ENCODE results near the gene NRM. TPM values are rescaled to one million over a fixed set of nuclear protein-coding genes. Genes with fewer than 3 reads are reported as not detected.
A peak's percentile ranks its signal among the peaks of the same experiment; 100 is the strongest.

Gene NRM
- total and polyA plus RNA-seq, 2 of the 13 experiments (the other 11 are each of a cell fraction or from before 2014, with no cell fraction given): 12.5 to 16.0 TPM

DNA sequence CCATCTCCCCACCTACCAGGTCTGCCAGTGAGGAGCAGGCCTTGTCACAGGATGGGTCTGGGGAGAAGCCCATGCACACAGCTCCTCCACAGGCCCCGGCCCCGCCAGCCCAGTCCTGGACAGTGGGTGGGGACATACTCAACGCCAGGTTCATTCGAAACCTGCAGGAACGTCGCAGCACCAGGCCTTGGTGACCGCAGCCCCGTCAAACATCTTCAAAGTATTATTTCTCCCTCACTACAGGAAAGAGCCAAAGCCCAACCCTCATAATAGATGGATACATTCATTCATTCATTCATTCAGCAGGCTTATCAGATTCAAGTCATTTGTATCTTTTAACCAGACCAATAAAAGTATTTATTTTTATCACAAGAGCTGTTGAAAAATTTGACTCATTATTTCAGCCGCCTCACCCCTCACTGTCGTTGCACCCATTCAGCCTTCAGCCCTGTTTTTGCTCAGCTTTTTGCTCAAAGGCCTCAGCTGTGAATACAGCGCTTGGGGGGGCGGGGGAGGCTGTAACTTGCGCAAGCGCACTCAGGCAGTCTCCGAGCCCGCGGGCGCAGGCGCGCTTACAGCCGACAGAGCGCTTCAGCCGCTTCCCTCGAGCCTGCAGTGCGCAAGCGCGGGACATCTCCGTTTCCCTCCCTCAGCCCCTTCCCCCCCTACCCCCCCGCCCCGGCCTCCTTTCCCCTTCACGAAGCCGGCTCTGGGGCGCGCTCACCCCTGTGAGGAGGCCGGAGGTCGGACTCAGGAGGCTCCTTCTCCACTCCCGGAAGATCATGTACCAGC, 44.1 kb downstream of the NRM start, which contains the start of gene C6orf136 (continued):
- TF ChIP-seq, protein P1, sequence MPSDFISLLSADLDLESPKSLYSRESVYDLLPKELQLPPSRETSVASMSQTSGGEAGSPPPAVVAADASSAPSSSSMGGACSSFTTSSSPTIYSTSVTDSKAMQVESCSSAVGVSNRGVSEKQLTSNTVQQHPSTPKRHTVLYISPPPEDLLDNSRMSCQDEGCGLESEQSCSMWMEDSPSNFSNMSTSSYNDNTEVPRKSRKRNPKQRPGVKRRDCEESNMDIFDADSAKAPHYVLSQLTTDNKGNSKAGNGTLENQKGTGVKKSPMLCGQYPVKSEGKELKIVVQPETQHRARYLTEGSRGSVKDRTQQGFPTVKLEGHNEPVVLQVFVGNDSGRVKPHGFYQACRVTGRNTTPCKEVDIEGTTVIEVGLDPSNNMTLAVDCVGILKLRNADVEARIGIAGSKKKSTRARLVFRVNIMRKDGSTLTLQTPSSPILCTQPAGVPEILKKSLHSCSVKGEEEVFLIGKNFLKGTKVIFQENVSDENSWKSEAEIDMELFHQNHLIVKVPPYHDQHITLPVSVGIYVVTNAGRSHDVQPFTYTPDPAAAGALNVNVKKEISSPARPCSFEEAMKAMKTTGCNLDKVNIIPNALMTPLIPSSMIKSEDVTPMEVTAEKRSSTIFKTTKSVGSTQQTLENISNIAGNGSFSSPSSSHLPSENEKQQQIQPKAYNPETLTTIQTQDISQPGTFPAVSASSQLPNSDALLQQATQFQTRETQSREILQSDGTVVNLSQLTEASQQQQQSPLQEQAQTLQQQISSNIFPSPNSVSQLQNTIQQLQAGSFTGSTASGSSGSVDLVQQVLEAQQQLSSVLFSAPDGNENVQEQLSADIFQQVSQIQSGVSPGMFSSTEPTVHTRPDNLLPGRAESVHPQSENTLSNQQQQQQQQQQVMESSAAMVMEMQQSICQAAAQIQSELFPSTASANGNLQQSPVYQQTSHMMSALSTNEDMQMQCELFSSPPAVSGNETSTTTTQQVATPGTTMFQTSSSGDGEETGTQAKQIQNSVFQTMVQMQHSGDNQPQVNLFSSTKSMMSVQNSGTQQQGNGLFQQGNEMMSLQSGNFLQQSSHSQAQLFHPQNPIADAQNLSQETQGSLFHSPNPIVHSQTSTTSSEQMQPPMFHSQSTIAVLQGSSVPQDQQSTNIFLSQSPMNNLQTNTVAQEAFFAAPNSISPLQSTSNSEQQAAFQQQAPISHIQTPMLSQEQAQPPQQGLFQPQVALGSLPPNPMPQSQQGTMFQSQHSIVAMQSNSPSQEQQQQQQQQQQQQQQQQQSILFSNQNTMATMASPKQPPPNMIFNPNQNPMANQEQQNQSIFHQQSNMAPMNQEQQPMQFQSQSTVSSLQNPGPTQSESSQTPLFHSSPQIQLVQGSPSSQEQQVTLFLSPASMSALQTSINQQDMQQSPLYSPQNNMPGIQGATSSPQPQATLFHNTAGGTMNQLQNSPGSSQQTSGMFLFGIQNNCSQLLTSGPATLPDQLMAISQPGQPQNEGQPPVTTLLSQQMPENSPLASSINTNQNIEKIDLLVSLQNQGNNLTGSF (CRISPR knock-in tag; IDR thresholded peaks at IDR 0.05): no peak
- TF ChIP-seq DDIT3 (CRISPR knock-in tag; IDR thresholded peaks at IDR 0.05) (no peak), SALL1 (CRISPR knock-in tag; IDR thresholded peaks at IDR 0.05) (no peak), PBX2 (CRISPR knock-in tag; IDR thresholded peaks at IDR 0.05) (no peak), ZNF747 (CRISPR knock-in tag; IDR thresholded peaks at IDR 0.05; ENCODE audit: borderline replicate concordance) (no peak), PRPF4 (IDR thresholded peaks at IDR 0.05; ENCODE audit: low read depth, low read length, poor library complexity, severe bottlenecking) (peak; percentile 25), ZNF574 (CRISPR knock-in tag; IDR thresholded peaks at IDR 0.05) (no peak), THYN1 (CRISPR knock-in tag; IDR thresholded peaks at IDR 0.05; ENCODE audit: borderline replicate concordance, low read depth) (no peak), ZNF331 (CRISPR knock-in tag; IDR thresholded peaks at IDR 0.05) (0 out of 2 replicates have a peak, but pooled peaks have one; percentile 2), KDM5A (IDR thresholded peaks at IDR 0.05; ENCODE audit: borderline replicate concordance, low read length) (peak; percentile 68; the same call in 1 of the 2 replicates), KAT7 (CRISPR knock-in tag; IDR thresholded peaks at IDR 0.05; ENCODE audit: borderline replicate concordance) (no peak), CEBPB (IDR thresholded peaks at IDR 0.05; ENCODE audit: borderline replicate concordance, low read depth, low read length) (peak; percentile 88), SRSF4 (IDR thresholded peaks at IDR 0.05; ENCODE audit: low read depth, low read length, poor library complexity, severe bottlenecking) (no peak), ZNF589 (CRISPR knock-in tag; conservative IDR thresholded peaks at IDR 0.05) (no peak), NR2F1 (CRISPR knock-in tag; IDR thresholded peaks at IDR 0.05) (no peak)
- TF ChIP-seq, protein P2, sequence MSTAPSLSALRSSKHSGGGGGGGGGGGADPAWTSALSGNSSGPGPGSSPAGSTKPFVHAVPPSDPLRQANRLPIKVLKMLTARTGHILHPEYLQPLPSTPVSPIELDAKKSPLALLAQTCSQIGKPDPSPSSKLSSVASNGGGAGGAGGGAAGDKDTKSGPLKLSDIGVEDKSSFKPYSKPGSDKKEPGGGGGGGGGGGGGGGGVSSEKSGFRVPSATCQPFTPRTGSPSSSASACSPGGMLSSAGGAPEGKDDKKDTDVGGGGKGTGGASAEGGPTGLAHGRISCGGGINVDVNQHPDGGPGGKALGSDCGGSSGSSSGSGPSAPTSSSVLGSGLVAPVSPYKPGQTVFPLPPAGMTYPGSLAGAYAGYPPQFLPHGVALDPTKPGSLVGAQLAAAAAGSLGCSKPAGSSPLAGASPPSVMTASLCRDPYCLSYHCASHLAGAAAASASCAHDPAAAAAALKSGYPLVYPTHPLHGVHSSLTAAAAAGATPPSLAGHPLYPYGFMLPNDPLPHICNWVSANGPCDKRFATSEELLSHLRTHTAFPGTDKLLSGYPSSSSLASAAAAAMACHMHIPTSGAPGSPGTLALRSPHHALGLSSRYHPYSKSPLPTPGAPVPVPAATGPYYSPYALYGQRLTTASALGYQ (CRISPR knock-in tag; IDR thresholded peaks at IDR 0.05): no peak

Measured in HepG2 (cell line).